ENCODE data around the gene SASH1.
A peak's percentile ranks its signal among the peaks of the same experiment; 100 is the strongest.

The SASH1 gene

GRCh38 chr6:148416330-148416965 is 73.8 kb downstream of the SASH1 start:
- TF ChIP-seq CTCF (conservative IDR thresholded peaks at IDR 0.05): no peak

GRCh38 chr6:148417045-148417444 is 74.4 kb downstream of the SASH1 start:
- H3K27ac ChIP-seq: no peak overlapping the region
- no peak for TF ChIP-seq CTCF (conservative IDR thresholded peaks at IDR 0.05)

More at GRCh38 chr6:148416330-148416965, 73.8 kb downstream of the SASH1 start:
- no peak overlapping the region for H3K27ac ChIP-seq

GRCh38 chr6:148419430-148419829 is 76.8 kb downstream of the SASH1 start:
- TF ChIP-seq CTCF (conservative IDR thresholded peaks at IDR 0.05): no peak
- no peak overlapping the region for H3K27ac ChIP-seq

- H3K27ac ChIP-seq: peak overlapping the region; percentile 56
- TF ChIP-seq CTCF (conservative IDR thresholded peaks at IDR 0.05): no peak
Observed at GRCh38 chr6:148422085-148422484, 79.4 kb downstream of the SASH1 start.

- no peak for TF ChIP-seq CTCF (conservative IDR thresholded peaks at IDR 0.05)
- peak overlapping the region; percentile 56 for H3K27ac ChIP-seq
Observed at GRCh38 chr6:148423133-148423532, 80.5 kb downstream of the SASH1 start.

GRCh38 chr6:148423601-148424270 is 81.1 kb downstream of the SASH1 start:
- H3K27ac ChIP-seq: peak overlapping the region; percentile 56
- TF ChIP-seq CTCF (conservative IDR thresholded peaks at IDR 0.05): no peak

GRCh38 chr6:148425443-148425842 is 82.8 kb downstream of the SASH1 start:
- TF ChIP-seq CTCF (conservative IDR thresholded peaks at IDR 0.05): no peak
- no peak overlapping the region for H3K27ac ChIP-seq

Measured in VCaP (cell line).